NCI-H2107 (cell line): ENCODE measurements around the gene CATSPER4.

Experiments
- DNase-seq: peaks from one replicate; lab custom pipeline; 2025; lab: John Stamatoyannopoulos, UW

Gene CATSPER4

DNA sequence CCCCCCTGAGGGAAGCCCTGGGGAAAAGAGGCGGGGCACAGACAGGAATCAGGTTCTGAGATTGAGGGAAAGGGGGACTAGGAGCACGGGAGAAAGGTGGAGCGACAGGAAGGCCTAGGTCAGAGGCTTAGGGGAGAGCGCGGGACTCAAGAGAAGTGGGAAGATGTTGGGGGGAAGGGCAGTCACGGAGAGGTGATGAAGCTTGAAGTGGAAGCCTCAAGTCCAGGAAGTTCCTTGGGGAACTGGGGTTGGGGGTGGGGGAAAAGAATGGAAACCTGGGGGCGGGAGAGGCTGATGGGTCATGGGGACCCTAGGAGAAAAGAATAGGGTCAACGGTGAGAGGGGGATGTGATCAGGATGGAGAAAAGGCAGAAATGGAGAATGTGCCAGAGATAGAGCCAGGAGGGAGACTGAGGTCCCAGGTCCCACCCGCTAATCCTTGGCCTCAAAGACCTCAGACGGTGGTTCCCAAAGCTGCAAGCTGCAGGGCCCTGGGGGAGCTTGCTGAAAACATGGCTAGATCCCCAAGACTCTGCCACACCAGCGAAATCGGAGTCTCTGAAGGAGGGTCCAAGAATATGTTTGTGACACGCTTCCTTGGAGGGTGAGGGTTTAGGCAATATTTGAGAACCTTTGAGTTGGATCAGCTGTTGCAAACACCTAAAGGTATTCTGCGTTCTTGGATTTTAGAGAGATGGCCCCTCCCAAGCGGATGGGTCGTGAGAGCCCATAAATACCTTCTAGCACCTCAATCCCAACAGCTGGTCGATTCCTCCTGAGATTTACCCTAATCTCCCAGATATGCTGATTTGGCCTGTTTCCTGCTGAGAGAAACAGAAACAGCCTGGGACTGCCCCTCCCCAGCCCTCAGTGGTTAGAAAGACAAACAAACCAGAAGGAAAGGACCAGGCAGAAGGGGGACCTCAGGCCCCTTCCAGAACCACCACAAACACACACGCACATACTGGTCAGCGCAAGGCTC lies 25.2 kb upstream of the CATSPER4 start:
- no peak for DNase-seq

- no peak for DNase-seq
Measured at GRCh38 chr1:26166719-26167281, 23.6 kb upstream of the CATSPER4 start.

DNA sequence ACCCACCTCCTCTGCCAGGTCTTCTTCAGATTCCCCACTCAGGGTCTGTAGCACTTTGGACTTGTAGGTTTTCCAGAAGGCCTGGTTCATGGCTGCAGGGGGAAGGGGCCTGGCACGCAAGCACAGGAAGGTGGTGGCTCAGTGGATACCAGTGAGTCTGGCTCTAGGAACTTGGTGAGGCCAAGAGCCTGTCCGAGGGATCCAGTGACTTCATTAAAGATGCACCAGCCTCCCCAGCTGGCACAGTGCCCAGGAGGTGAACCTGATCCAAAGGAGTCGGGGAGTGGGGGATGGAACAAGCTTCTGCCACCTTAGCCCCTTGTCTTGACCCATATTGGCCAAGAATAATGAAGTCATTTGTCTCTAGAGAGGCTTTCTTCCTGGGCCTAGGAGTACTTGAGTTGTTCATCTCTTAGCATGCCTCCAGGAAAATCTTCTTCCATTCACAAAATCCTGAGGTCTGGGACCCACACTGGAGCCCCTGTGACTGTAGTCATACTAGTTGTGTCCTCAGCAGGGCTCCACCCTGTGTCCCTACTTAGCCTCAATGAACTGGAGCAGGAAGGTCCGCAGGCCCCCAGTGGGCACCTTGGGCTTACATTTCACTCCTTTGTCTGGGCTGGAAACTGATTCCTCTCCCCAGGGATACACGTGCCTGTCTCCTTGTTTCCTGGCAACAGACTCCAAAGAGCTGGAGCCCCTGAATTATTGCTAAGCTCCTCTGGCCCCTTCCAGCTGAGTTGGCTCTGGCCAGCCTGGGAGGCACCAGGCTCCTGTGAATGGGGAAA lies 21.8 kb upstream of the CATSPER4 start, which contains the start of gene C1orf232:
Gene C1orf232, minus strand, starts transcription at position 554 of the 788 bp plus-strand sequence. Its CDS starts 464 bp downstream, at position 90.
- peak; percentile 74 for DNase-seq

GRCh38 chr1:26169198-26169554 lies 21.2 kb upstream of the CATSPER4 start:
- no peak for DNase-seq

DNA sequence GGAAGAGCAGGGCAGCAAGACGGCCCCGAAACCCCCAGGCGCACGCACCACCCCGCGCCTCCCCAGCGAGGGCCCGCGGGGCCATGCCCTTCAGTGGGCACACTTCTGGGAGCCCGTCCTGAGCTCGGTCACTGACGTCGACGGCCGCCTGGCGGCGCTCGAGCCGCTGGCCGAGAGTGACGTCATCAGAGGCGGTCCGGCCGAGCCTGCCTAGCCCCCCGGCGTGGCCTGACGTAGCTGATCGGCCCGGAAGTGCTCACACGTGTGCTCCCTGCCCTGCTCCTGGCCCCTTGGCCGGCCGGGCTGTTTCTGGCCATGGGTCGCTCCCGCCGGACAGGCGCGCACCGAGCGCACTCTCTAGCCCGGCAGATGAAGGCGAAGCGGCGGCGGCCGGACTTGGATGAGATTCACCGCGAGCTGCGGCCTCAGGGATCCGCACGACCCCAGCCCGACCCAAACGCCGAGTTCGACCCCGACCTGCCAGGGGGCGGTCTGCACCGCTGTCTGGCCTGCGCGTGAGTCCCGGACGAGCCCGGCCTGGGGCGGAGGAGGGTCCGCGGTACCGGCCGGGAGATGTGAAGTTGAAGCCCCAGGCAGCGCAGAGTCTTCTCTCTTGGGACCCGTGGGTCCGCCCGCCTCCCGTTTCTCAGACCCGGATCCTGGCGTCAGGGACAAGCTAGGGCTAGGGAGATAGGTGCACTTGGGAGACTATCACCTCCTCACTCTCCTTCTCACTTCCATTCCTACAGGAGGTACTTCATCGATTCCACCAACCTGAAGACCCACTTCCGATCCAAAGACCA lies 20.5 kb upstream of the CATSPER4 start, which contains the start of gene ZNF593:
Gene ZNF593, plus strand, starts transcription at position 240 of the 803 bp plus-strand sequence. Its CDS starts 76 bp downstream, at position 316.
- peak; percentile 63 for DNase-seq

GRCh38 chr1:26170472-26170821 lies 20.0 kb upstream of the CATSPER4 start:
- no peak for DNase-seq

DNA sequence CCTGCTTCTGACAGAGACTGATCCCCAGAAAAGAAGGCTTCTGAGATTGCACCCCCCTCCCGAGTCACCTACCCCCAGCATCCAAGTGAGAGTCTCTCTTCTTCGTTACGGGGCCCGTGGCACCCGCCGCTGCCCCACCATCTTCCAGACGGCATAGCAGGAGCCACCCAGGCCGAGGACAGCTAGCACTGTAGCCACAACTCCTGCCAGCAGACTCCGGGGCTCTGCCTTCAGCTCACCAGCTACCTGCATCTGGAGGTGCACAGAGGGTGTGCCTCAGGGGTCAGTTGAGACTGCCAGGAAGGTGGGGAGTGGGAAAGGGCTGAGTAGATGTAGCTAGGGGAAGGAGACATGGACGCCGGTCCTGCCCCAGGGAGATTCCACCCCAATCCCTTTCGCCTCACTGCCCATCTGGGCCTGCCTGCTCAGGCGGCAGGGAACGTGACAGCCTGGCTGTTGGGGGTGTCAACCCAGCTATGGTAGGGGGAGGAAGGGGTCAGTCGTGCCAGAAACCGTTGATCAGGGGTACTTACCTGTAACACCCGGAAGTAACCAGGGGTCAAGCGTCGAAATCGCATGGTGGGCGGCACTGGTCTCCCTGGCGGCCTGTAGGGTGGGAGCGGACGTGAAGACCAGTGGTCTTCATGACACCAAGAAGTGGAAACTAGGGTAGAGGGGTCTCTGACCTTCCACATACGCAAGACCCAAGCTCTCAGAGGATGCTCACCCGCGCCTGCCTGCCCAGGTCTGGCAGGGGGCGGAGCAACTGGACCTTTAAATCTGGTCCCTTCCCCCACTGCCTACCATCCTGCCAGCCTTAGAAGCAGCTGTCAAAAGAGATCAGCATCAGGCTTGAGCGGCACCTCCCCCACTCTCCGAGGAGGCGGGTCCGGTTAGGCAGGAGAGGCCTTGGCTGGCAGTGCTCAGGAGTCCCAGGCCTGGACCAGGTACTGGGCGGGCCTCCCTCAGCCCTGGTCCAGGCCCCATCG lies 19.0 kb upstream of the CATSPER4 start, which contains the start of gene ZNF593OS:
Gene ZNF593OS, minus strand, starts transcription at position 749 of the 989 bp plus-strand sequence. Its CDS starts 171 bp downstream, at position 578.
- no peak for DNase-seq

GRCh38 chr1:26175346-26175745 lies 15.1 kb upstream of the CATSPER4 start:
- no peak for DNase-seq

DNA sequence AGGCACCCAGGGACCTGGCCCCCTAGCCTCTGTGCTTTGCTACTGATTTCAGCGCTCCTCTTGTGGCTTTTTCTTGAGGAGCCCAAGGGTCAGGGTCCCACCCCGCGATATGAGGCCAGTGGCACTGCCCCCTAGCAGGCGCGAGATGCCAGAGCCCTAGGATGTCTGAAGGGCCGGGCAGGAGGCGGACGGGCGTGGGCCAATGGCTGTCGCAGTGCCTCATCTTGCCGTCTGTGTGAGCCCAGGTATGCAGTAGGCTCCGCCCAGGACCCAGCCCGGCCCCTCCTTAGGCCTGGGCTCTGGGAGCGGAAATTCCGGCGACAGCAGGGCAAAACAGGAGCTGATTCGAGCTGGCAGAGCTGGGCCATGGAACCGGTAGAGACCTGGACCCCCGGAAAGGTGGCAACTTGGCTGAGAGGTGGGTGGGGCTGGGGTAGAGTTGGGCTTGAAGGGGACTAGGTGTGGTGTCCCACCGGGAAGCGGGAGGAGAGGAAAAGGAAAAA lies 13.2 kb upstream of the CATSPER4 start, which contains the start of gene CNKSR1:
Gene CNKSR1, plus strand, starts transcription at position 310 of the 503 bp plus-strand sequence. Its CDS starts 57 bp downstream, at position 367.
- DNase-seq = peak; percentile 44

GRCh38 chr1:26180010-26180506 lies 10.3 kb upstream of the CATSPER4 start:
- no peak for DNase-seq

DNA sequence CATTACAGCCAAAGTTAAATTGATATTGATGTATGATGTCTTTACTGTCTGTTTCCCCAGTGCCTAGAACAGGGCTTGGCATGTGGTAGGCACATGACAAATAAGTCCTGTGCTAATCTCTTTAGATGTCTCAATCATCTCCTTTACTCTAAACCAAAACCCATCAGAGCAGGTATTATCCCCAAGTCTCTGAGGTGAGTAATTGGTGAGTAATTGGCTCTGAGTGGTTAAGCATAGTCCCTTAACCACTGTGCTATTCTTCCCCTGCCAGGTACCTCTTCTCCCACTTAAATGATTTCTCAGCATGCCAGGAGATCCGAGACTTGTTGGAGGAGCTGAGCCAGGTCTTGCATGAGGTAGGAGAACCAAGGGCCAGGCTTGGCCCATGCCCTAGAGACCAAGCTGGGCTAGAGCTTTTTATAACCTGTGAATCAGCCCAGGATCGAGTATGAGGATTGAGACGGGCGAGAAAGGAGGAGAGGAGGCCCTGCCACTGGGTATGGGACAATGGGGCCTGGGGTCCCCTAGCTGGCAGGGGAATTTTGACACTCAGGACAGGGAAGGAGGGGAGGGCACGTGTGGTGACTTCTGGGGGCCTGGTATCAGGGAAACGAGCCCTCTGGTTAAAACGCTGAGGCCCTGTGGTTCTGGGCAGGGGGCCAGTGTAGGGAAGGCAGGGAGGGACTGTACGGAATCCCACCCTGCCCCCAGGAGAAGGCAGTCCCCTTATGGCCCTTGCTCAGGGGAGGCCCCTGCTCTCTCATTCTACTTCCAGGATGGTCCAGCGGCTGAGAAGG lies 8.6 kb upstream of the CATSPER4 start:
- DNase-seq = no peak

DNA sequence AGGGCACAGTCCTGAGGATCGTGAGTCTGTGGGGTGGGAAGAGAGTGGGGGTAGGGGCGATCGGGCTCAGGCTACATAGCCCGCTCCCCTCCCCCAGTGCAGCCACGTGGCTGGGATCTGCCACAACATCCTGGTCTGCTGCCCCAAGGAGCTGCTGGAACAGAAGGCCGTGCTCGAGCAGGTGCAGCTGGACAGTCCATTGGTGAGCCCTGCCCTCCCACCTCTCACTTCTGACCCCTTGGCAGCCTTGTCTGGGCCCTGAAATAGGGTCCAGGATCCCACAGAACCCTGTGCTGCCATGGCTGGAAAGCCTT lies 8.1 kb upstream of the CATSPER4 start:
- no peak for DNase-seq

- no peak for DNase-seq
Measured at GRCh38 chr1:26184086-26184485, 6.3 kb upstream of the CATSPER4 start.

DNA sequence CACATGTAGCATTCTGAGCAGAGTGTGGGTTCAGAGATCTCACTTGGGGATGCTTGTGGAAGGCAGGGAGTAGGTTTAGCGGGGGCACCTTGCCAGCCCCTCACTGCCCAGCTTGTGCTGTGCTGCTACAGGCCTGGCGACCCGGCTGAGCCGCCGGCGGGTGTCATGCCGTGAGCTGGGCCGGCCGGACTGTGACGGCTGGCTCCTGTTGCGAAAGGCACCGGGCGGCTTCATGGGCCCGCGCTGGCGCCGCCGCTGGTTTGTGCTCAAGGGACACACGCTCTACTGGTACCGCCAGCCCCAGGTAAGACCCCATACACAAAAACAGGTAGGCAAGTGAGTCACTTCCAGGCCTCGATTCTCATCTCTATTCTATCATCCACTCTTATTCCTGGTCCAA lies 5.5 kb upstream of the CATSPER4 start:
- DNase-seq = no peak

DNA sequence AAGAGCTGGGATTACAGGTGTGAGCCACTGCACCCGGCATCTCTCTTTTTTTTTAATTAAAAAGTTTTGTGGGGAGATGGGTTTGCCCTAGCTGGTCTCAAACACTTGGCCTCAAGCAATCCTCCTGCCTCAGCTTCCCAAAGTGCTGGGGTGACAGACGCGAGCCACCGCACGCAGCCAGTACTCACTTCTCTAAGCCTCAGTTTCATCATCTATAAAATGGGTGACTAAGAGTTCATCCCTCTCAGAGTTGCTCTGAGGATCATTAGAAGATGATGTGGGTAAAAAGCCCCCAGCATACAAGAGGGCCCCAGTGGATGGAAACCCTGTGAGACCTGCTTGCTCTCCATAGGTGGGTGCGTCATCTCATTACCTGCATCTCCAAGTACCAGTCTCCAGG lies 2.5 kb upstream of the CATSPER4 start:
- DNase-seq = no peak

DNA sequence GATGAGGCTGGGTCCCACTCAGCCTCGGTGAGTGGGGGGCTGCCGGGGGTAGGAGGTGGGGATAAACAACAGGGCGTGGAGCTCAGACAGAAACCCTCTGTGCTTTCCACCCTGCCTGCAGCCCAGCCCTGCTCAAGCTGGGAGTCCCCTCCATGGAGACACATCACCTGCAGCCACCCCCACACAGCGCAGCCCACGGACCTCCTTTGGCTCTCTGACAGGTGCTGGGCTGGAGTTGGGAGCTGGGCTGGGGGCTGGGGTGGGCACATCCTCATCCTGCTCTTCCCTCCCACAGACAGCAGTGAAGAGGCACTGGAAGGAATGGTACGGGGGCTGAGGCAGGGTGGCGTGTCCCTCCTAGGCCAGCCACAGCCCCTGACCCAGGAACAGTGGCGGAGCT lies 1.9 kb upstream of the CATSPER4 start:
- no peak for DNase-seq

- DNase-seq = no peak
Measured at GRCh38 chr1:26189331-26189730, 1.1 kb upstream of the CATSPER4 start.

- no peak for DNase-seq
Measured at GRCh38 chr1:26189751-26190275, 589 bp upstream of the CATSPER4 start.

DNA sequence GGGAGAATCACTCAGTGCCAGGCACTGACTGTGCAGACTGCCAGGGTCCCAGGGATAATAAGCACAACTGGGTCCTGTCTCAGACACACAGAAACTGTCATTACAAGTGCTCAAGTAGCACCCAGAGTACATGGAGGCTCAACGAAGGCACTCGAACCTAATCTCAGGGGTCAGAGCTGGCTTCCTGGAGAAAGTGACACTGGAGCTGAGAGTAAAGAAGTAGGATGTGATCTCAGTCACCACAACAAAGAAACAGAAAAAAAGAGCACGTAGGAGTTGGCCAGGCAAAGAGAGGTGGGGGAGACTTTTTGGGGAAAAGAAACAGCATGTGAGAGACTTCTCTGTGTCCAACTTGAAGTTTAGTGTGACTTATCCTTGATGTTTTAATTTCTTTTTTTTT lies 1.3 kb downstream of the CATSPER4 start:
- DNase-seq = no peak
